ENCODE measurements around the gene INCENP. TPM values are rescaled to one million over a fixed set of nuclear protein-coding genes. Genes with fewer than 3 reads are reported as not detected.

INCENP gene
- total and polyA plus RNA-seq, 2 donors (not counting 1 experiment from before 2014, with no cell fraction given), result 8.9 to 37.8 TPM

GRCh38 chr11:62116451-62116850 is 7.4 kb upstream of the INCENP start:
- Histone ChIP-seq H3K4me3 (ENCODE audit: control extremely low read depth in 1 of 5, extremely low read depth in 1 of 5, insufficient read depth in 1 of 5, low read depth in 2 of 5, low read length in 4 of 5) (no peak overlapping the region), H4K20me1 (ENCODE audit: control insufficient read depth, insufficient read depth, low read length, poor library complexity, severe bottlenecking) (no peaks in the 10 kb centered on the region), H3K27ac (ENCODE audit: low read length in 2 of 2) (no peak overlapping the region), H3K4me1 (ENCODE audit: control insufficient read depth in 2 of 2, insufficient read depth in 2 of 2, low read length in 2 of 2) (peaks cover 0 to 8% of the 10 kb centered on the region in 2 donors), H3K9ac (ENCODE audit: low read length) (no peak overlapping the region), H3K36me3 (replicated peaks in 1 of 2; ENCODE audit: control extremely low read depth in 1 of 2, control insufficient read depth in 1 of 2, extremely low read depth in 1 of 2, insufficient read depth in 2 of 2, low read length in 1 of 2) (no peaks in the 10 kb centered on the region), H3K4me2 (replicated peaks; ENCODE audit: low read depth, low read length, poor library complexity, severe bottlenecking) (no peak overlapping the region), H2AFZ (ENCODE audit: insufficient read depth, low read depth, low read length, poor library complexity, severe bottlenecking) (no peak overlapping the region), H3K9me3 (ENCODE audit: control extremely low read depth in 1 of 3, control insufficient read depth in 2 of 3, insufficient read depth in 1 of 3, low read length in 2 of 3) (peaks cover 0 to 4% (median 0%) of the 10 kb centered on the region in 3 donors), H3K79me2 (ENCODE audit: control insufficient read depth, insufficient read depth, low read length) (no peaks in the 10 kb centered on the region), H3K27me3 (replicated peaks in 1 of 4; ENCODE audit: control extremely low read depth in 1 of 4, control insufficient read depth in 3 of 4, insufficient read depth in 4 of 4, low read length in 3 of 4) (peaks cover 0 to 2% (median 0%) of the 10 kb centered on the region in 4 experiments)
- 80% methylated on average over 2 of the region's 2 CpGs for WGBS (ENCODE audit: insufficient coverage)
- ATAC-seq (ENCODE audit: low read depth) (no peak), DNase-seq (no peak)
- Mint-ChIP-seq H3K4me3 (no peak overlapping the region), H3K27ac (no peak overlapping the region), H3K9me3 (ENCODE audit: insufficient read depth) (peaks cover 8% of the 10 kb centered on the region), H3K27me3 (no peaks in the 10 kb centered on the region), H3K4me1 (peaks cover 2% of the 10 kb centered on the region)
- TF ChIP-seq EZH2 (IDR thresholded peaks at IDR 0.05; ENCODE audit: borderline replicate concordance, insufficient read depth, low read depth, low read length, poor library complexity, severe bottlenecking) (no peak), CTCF (IDR thresholded peaks at IDR 0.05) (no peak)
- intact Hi-C loops (cut with micrococcal nuclease), result no loop called here
- ChIA-PET CTCF (interaction anchor here (1.0 to 1.8 kb wide), 3 partner anchors 8 to 169 kb away, joined by 4 to 6 read pairs (median 4); no protein-coding TSS in a partner anchor), POLR2A (no interaction called here)

- H3K9me3 ChIP-seq (ENCODE audit: control extremely low read depth in 1 of 3, control insufficient read depth in 2 of 3, insufficient read depth in 1 of 3, low read length in 2 of 3), result peaks cover 0 to 4% (median 3%) of the 10 kb centered on the region in 3 donors
- TF ChIP-seq EZH2 (IDR thresholded peaks at IDR 0.05; ENCODE audit: borderline replicate concordance, insufficient read depth, low read depth, low read length, poor library complexity, severe bottlenecking), result no peak
- no peak for TF ChIP-seq CTCF (IDR thresholded peaks at IDR 0.05)
- H3K79me2 ChIP-seq (ENCODE audit: control insufficient read depth, insufficient read depth, low read length), result peaks cover 9% of the 10 kb centered on the region
- no peak overlapping the region for H2AFZ ChIP-seq (ENCODE audit: insufficient read depth, low read depth, low read length, poor library complexity, severe bottlenecking)
- Mint-ChIP-seq H3K27me3 (no peaks in the 10 kb centered on the region), H3K9me3 (ENCODE audit: insufficient read depth) (peaks cover 8% of the 10 kb centered on the region), H3K4me3 (no peak overlapping the region), H3K27ac (no peak overlapping the region), H3K4me1 (peaks cover 10% of the 10 kb centered on the region)
- H4K20me1 ChIP-seq (ENCODE audit: control insufficient read depth, insufficient read depth, low read length, poor library complexity, severe bottlenecking), result no peaks in the 10 kb centered on the region
- DNase-seq (no peak), ATAC-seq (ENCODE audit: low read depth) (no peak)
- no peak overlapping the region for H3K27ac ChIP-seq (ENCODE audit: low read length in 2 of 2)
- CTCF ChIA-PET, result no interaction called here
- H3K9ac ChIP-seq (ENCODE audit: low read length), result no peak overlapping the region
- POLR2A ChIA-PET, result no interaction called here
- no peak overlapping the region for H3K4me3 ChIP-seq (ENCODE audit: control extremely low read depth in 1 of 5, extremely low read depth in 1 of 5, insufficient read depth in 1 of 5, low read depth in 2 of 5, low read length in 4 of 5)
- intact Hi-C loops (cut with micrococcal nuclease), result no loop called here
- no CpG with 5 or more reads among the region's 3 CpGs for WGBS (ENCODE audit: insufficient coverage)
- no peak overlapping the region for H3K4me2 ChIP-seq (replicated peaks; ENCODE audit: low read depth, low read length, poor library complexity, severe bottlenecking)
- H3K4me1 ChIP-seq (ENCODE audit: control insufficient read depth in 2 of 2, insufficient read depth in 2 of 2, low read length in 2 of 2), result peaks cover 4 to 6% of the 10 kb centered on the region in 2 donors
- H3K27me3 ChIP-seq (replicated peaks in 1 of 4; ENCODE audit: control extremely low read depth in 1 of 4, control insufficient read depth in 3 of 4, insufficient read depth in 4 of 4, low read length in 3 of 4), result peaks cover 0 to 2% (median 0%) of the 10 kb centered on the region in 4 experiments
- H3K36me3 ChIP-seq (replicated peaks in 1 of 2; ENCODE audit: control extremely low read depth in 1 of 2, control insufficient read depth in 1 of 2, extremely low read depth in 1 of 2, insufficient read depth in 2 of 2, low read length in 1 of 2), result no peaks in the 10 kb centered on the region
These were observed 4.2 kb upstream of the INCENP start for GRCh38 chr11:62119569-62119968.

All from B cell (primary cell).